Astrocyte (in vitro differentiated cells and primary cell): ENCODE data around the gene PLD4. TPM values are rescaled to one million over a fixed set of nuclear protein-coding genes. Genes with fewer than 3 reads are reported as not detected.
"Not testable (repeated sequence)": the region's sequence is repeated elsewhere in the genome, so short reads cannot be mapped to it uniquely, and the experiment has no call there.

ENCODE experiments used
- DNase-seq: peaks from one replicate; pipeline ENCODE4 v3.0.0-alpha.2; 2010; ENCODE audit warnings: low read depth
- FAIRE-seq: peaks from 2 replicates; lab custom pipeline; 2011; peaks lifted over from hg19 to GRCh38; lab: Jason Lieb, UNC
- H2AFZ ChIP-seq: 2 replicates; pipeline ENCODE4 v1.6.0; 2012; ENCODE audit warnings: low read depth, low read length, inconsistent platforms
- H3K27ac ChIP-seq: 2 replicates; pipeline ENCODE4 v1.5.1; 2011; ENCODE audit warnings: low read depth, low read length, inconsistent platforms
- H3K27me3 ChIP-seq: 2 replicates; pipeline ENCODE4 v1.6.0; 2011; ENCODE audit warnings: low read length, inconsistent platforms; ENCODE audit not compliant: insufficient read depth
- H3K36me3 ChIP-seq: 2 replicates; pipeline ENCODE4 v1.5.1; 2011; ENCODE audit warnings: low read length, inconsistent platforms; ENCODE audit not compliant: insufficient read depth
- H3K4me1 ChIP-seq: 2 replicates; pipeline ENCODE4 v1.5.1; 2011; ENCODE audit warnings: low read length, inconsistent platforms; ENCODE audit not compliant: insufficient read depth
- H3K4me2 ChIP-seq: 2 replicates; pipeline ENCODE4 v1.6.0; 2012; ENCODE audit warnings: low read length, inconsistent platforms
- H3K4me3 ChIP-seq: 2 replicates; pipeline ENCODE4 v1.5.1; 2011; ENCODE audit warnings: low read depth, mild to moderate bottlenecking, low read length, inconsistent platforms; ENCODE audit not compliant: insufficient read depth
- H3K79me2 ChIP-seq: 2 replicates; pipeline ENCODE4 v1.6.0; 2012; ENCODE audit warnings: mild to moderate bottlenecking, low read length, inconsistent platforms; ENCODE audit not compliant: insufficient read depth
- H3K9ac ChIP-seq: 2 replicates; pipeline ENCODE4 v1.6.0; 2012; ENCODE audit warnings: mild to moderate bottlenecking, low read length, inconsistent platforms
- H3K9me3 ChIP-seq: 2 replicates; pipeline ENCODE4 v1.5.1; 2012; ENCODE audit warnings: low read depth, mild to moderate bottlenecking, low read length, inconsistent platforms; ENCODE audit not compliant: insufficient read depth
- H4K20me1 ChIP-seq: 2 replicates; pipeline ENCODE4 v1.6.0; 2012; ENCODE audit warnings: low read length, inconsistent platforms; ENCODE audit not compliant: insufficient read depth
- H3K27ac Mint-ChIP-seq: one replicate; pipeline ENCODE4 v1.8.0; 2021; ENCODE audit warnings: mild to moderate bottlenecking, mixed read lengths; ENCODE audit not compliant: unreplicated experiment
- H3K27me3 Mint-ChIP-seq: one replicate; pipeline ENCODE4 v1.8.0; 2021; ENCODE audit warnings: low read depth, mixed read lengths; ENCODE audit not compliant: unreplicated experiment
- H3K36me3 Mint-ChIP-seq: one replicate; pipeline ENCODE4 v1.8.0; 2021; ENCODE audit warnings: low read depth, mixed read lengths; ENCODE audit not compliant: unreplicated experiment
- H3K4me1 Mint-ChIP-seq: one replicate; pipeline ENCODE4 v1.8.0; 2021; ENCODE audit warnings: low read depth, mixed read lengths; ENCODE audit not compliant: unreplicated experiment
- H3K4me3 Mint-ChIP-seq: one replicate; pipeline ENCODE4 v1.8.0; 2021; ENCODE audit warnings: mild to moderate bottlenecking, moderate library complexity, mixed read lengths; ENCODE audit not compliant: unreplicated experiment
- H3K9me3 Mint-ChIP-seq: one replicate; pipeline ENCODE4 v1.8.0; 2021; ENCODE audit warnings: mild to moderate bottlenecking, mixed read lengths; ENCODE audit not compliant: unreplicated experiment
- CTCF ChIP-seq: IDR thresholded peaks from 2 replicates; pipeline ENCODE4 v1.5.1; 2011; ENCODE audit warnings: low read depth, mild to moderate bottlenecking, inconsistent platforms, low read length, moderate library complexity; ENCODE audit not compliant: insufficient read depth
- EZH2 ChIP-seq: IDR thresholded peaks from 2 replicates; pipeline ENCODE4 v1.6.1; 2012; ENCODE audit warnings: mild to moderate bottlenecking, low read length, inconsistent platforms; ENCODE audit not compliant: insufficient read depth
- total RNA-seq: library from RNA; stranded (reverse); gene quantifications from 2 replicates; pipeline ENCODE4 v1.2.1, GENCODE V29; 2021

The PLD4 gene
- total RNA-seq, 1 donor from 2014 or later = 0.14 TPM

DNA sequence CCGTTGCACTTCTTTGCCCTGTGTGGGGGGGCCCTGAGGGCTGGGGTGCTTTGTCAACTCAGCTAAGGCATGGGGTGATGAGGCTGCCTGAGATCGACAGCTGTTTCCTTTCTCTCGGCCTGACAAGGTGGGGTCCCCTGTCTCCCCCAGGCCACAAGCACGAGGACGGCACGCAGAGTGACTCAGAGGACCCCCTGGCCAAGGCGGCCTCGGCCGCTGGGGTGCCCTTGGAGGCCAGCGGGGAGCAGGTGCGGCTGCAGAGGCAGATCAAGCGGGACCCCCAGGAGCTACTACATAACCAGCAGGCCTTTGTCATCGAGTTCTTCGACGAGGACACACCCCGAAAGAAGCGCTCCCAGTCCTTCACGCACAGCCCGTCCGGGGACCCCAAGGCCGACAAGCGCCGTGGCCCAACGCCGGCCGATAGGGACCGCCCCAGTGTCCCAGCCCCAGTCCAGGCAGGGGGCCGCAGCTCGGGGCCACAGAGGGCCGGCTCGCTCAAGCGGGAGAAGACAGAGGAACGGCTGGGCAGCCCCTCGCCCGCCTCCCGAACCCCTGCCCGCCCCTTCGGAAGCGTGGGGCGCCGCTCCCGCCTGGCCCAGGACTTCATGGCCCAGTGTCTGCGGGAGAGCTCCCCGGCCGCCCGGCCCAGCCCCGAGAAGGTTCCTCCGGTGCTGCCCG is 40.9 kb upstream of the PLD4 start:
- TF ChIP-seq EZH2 = no peak
- no peak for TF ChIP-seq CTCF
- Histone ChIP-seq H4K20me1 (peaks cover 28% of the 10 kb centered on the region), H3K4me3 (no peak overlapping the region), H3K27me3 (no peaks in the 10 kb centered on the region), H3K9ac (no peak overlapping the region), H3K27ac (no peak overlapping the region), H3K4me2 (no peak overlapping the region), H2AFZ (no peak overlapping the region), H3K36me3 (peaks cover 3% of the 10 kb centered on the region), H3K9me3 (no peaks in the 10 kb centered on the region), H3K79me2 (no peaks in the 10 kb centered on the region), H3K4me1 (no peaks in the 10 kb centered on the region)
- FAIRE-seq (no peak), DNase-seq (no peak)
- no peaks in the 10 kb centered on the region for H3K4me1 Mint-ChIP-seq
- H3K27ac Mint-ChIP-seq = no peak overlapping the region
- H3K27me3 Mint-ChIP-seq = no peaks in the 10 kb centered on the region
- peaks cover 5% of the 10 kb centered on the region for H3K36me3 Mint-ChIP-seq
- no peaks in the 10 kb centered on the region for H3K9me3 Mint-ChIP-seq
- H3K4me3 Mint-ChIP-seq = no peak overlapping the region

DNA sequence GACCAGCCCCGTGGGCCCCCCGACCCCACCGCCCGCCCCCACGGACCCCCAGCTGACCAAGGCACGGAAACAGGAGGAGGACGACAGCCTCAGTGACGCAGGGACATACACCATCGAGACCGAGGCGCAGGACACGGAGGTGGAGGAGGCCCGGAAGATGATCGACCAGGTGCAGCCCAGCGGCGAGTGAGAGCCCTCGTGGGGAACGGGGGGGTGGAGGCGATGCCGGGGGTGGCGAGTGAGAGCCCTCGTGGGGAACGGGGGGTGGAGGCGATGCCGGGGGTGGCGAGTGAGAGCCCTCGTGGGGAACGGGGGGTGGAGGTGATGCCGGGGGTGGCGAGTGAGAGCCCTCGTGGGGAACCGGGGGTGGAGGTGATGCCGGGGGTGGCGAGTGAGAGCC is 40.3 kb upstream of the PLD4 start:
- not testable (repeated sequence) for H3K9me3 Mint-ChIP-seq, H3K4me2 ChIP-seq, H3K4me1 ChIP-seq, H3K79me2 ChIP-seq, H3K36me3 Mint-ChIP-seq, H3K36me3 ChIP-seq, H3K4me3 ChIP-seq, H3K9me3 ChIP-seq, FAIRE-seq, H3K27me3 ChIP-seq, H3K27ac ChIP-seq, H3K4me1 Mint-ChIP-seq, H3K27me3 Mint-ChIP-seq, H3K27ac Mint-ChIP-seq, H3K9ac ChIP-seq, DNase-seq, H3K4me3 Mint-ChIP-seq, H2AFZ ChIP-seq
- H4K20me1 ChIP-seq = peaks cover 25% of the 10 kb centered on the region

DNA sequence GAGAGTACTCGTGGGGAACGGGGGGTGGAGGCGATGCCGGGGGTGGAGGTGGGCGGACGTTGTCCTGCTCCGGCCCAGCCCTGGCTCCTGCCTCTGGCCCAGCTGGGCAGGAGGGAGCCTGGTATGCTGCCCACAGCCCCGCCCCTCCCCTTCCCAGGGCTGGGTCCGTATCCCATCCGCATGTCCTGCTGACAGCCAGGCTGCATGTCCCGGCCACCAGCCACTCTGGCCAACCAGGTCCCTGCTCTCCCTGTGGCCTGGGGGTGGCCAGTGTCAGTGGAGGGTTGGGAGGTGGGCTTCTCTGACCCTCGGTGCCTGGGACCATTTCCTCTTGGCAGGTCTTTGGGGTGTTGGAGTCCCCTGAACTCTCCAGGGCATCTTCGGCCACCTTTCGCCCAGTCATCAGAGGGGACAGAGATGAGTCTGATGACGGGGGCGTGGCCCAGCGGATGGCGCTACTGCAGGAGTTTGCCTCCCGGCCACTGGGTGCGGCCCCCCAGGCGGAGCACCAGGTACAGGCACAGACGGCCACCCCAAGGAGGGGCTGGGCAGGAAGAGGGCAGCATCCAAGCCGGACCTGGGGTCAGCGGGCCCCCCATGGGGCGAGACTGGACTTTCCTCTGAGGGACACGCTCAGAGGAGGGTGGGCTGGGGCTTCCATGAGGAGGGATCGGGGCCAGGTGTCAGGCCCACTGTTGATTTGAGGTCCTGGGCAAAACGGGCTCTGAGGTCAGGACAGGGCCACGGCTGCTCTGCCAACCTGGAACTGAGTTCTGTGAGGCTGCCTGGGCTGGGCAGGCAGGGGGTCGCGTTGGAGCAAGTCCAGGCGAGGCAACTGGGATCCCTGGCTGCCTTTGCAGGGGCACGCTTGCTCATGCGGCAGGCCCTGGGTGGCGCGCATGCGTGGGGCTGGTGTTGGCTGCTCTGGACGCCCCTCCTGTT is 39.4 kb upstream of the PLD4 start:
- H3K4me3 ChIP-seq = no peak overlapping the region
- H3K9me3 ChIP-seq = no peaks in the 10 kb centered on the region
- no peaks in the 10 kb centered on the region for H3K4me1 Mint-ChIP-seq
- H2AFZ ChIP-seq = no peak overlapping the region
- H3K4me2 ChIP-seq = no peak overlapping the region
- no peaks in the 10 kb centered on the region for H3K27me3 Mint-ChIP-seq
- no peak for TF ChIP-seq EZH2
- no peak for TF ChIP-seq CTCF
- FAIRE-seq (no peak), DNase-seq (no peak)
- H3K27me3 ChIP-seq = no peaks in the 10 kb centered on the region
- no peak overlapping the region for H3K9ac ChIP-seq
- H3K36me3 ChIP-seq = peaks cover 3% of the 10 kb centered on the region
- no peak overlapping the region for H3K4me3 Mint-ChIP-seq
- H3K9me3 Mint-ChIP-seq = no peaks in the 10 kb centered on the region
- H3K27ac Mint-ChIP-seq = no peak overlapping the region
- peaks cover 2% of the 10 kb centered on the region for H3K36me3 Mint-ChIP-seq
- no peak overlapping the region for H3K27ac ChIP-seq
- H3K79me2 ChIP-seq = no peaks in the 10 kb centered on the region
- no peaks in the 10 kb centered on the region for H3K4me1 ChIP-seq
- H4K20me1 ChIP-seq = peaks cover 24% of the 10 kb centered on the region
